Embryonic facial prominence (tissue), 1 donor: ENCODE measurements around the gene ZDHHC8.

Experiments
- DNase-seq: peaks from one replicate; pipeline ENCODE4 v3.0.0-alpha.2; 2016; ENCODE audit errors: extremely low spot score

The ZDHHC8 gene

GRCh38 chr22:20131597-20131858 is at the start of gene ZDHHC8:
TSS of gene ZDHHC8 (plus strand) at chr22:20131804. CDS start at chr22:20131948, 144 bp downstream.
- DNase-seq = no peak

- DNase-seq = no peak
Measured at GRCh38 chr22:20083157-20083890, 48.3 kb upstream of the ZDHHC8 start.

GRCh38 chr22:20083891-20084546 is 47.6 kb upstream of the ZDHHC8 start:
- DNase-seq = no peak

GRCh38 chr22:20084547-20085413 is 46.8 kb upstream of the ZDHHC8 start:
- no peak for DNase-seq

- no peak for DNase-seq
Measured at GRCh38 chr22:20085651-20086050, 46.0 kb upstream of the ZDHHC8 start.

- no peak for DNase-seq
Measured at GRCh38 chr22:20086101-20086599, 45.5 kb upstream of the ZDHHC8 start.

GRCh38 chr22:20086763-20087162 is 44.8 kb upstream of the ZDHHC8 start:
- no peak for DNase-seq

- no peak for DNase-seq
Measured at GRCh38 chr22:20087319-20088262, 44.0 kb upstream of the ZDHHC8 start.

GRCh38 chr22:20088263-20088648 is 43.3 kb upstream of the ZDHHC8 start:
- DNase-seq = no peak

GRCh38 chr22:20089226-20089976 is 42.2 kb upstream of the ZDHHC8 start:
- DNase-seq = no peak

- no peak for DNase-seq
Measured at GRCh38 chr22:20089977-20090729, 41.5 kb upstream of the ZDHHC8 start.

GRCh38 chr22:20090730-20091240 is 40.8 kb upstream of the ZDHHC8 start:
- no peak for DNase-seq

GRCh38 chr22:20091690-20092476 is 39.7 kb upstream of the ZDHHC8 start:
- no peak for DNase-seq

GRCh38 chr22:20092477-20092854 is 39.1 kb upstream of the ZDHHC8 start:
- DNase-seq = no peak

GRCh38 chr22:20093418-20094196 is 38.0 kb upstream of the ZDHHC8 start:
- DNase-seq = no peak

GRCh38 chr22:20094197-20094807 is 37.3 kb upstream of the ZDHHC8 start:
- no peak for DNase-seq

- no peak for DNase-seq
Measured at GRCh38 chr22:20095521-20095920, 36.1 kb upstream of the ZDHHC8 start.
